ENCODE results near the gene PIP4K2B.

- TF ChIP-seq EZH2 (IDR thresholded peaks at IDR 0.05; ENCODE audit: borderline replicate concordance, low read depth, low read length, severe bottlenecking) = no peak
- TF ChIP-seq CTCF (IDR thresholded peaks at IDR 0.05; ENCODE audit: borderline replicate concordance, extremely low read depth, low read length, poor library complexity, severe bottlenecking) = no peak
Observed at GRCh38 chr17:38751808-38752307, 47.5 kb downstream of the PIP4K2B start.
